GM12878 (cell line): ENCODE data around the gene BHLHA15. TPM values are rescaled to one million over a fixed set of nuclear protein-coding genes. Genes with fewer than 3 reads are reported as not detected.

Experiments used
- ATAC-seq: fragments of 200-7000 bp; cut with Tn5 transposase; 3 replicates; pipeline ENCODE4 v1.9.1; 2020; ENCODE audit warnings: mild to moderate bottlenecking, moderate library complexity
- BruUV-seq: library from RNA; stranded (reverse); fragments of 400-500 nt; replicated peaks from 2 replicates; lab custom pipeline; 2021; lab: Mats Ljungman, UMichigan
- CTCF ChIA-PET: fragments of 300-600 bp; sonication (Branson Sonifier 250); formaldehyde crosslinking; extraction: SDS; loops from one replicate; lab custom pipeline; 2021; ENCODE audit warnings: inconsistent platforms; lab: Yijun Ruan, JAX
- POLR2A ChIA-PET: fragments of 350-600 bp; formaldehyde crosslinking; extraction: SDS; loops from one replicate; lab custom pipeline; 2021; ENCODE audit warnings: inconsistent platforms; lab: Charles Lee
- RAD21 ChIA-PET: fragments of 300-600 bp; sonication (Branson Sonifier 250); formaldehyde crosslinking; loops from one replicate; lab custom pipeline; 2023; ENCODE audit warnings: antibody characterized with exemption; ENCODE audit not compliant: unreplicated experiment; lab: Charles Lee
- SMC1A ChIA-PET: fragments of 300-600 bp; sonication (Branson Sonifier 250); formaldehyde crosslinking; loops from one replicate; lab custom pipeline; 2023; ENCODE audit not compliant: unreplicated experiment, uncharacterized antibody; lab: Charles Lee
- DNase-seq: peaks from one replicate; pipeline ENCODE4 v3.0.0-alpha.2; 2011; ENCODE audit warnings: low read depth, low spot score
- FAIRE-seq: peaks from 3 replicates; lab custom pipeline; 2011; peaks lifted over from hg19 to GRCh38; lab: Jason Lieb, UNC
- H2AFZ ChIP-seq: 2 replicates; pipeline ENCODE4 v1.6.0; 2011; ENCODE audit warnings: low read depth, low read length, control low read depth; ENCODE audit not compliant: control insufficient read depth
- H3K27ac ChIP-seq: 2 replicates; pipeline ENCODE4 v1.5.1; 2011; ENCODE audit warnings: control low read depth; ENCODE audit not compliant: control insufficient read depth, insufficient read depth
- H3K27me3 ChIP-seq, 2 experiments: replicated peaks in 1 of 2; 2 replicates each; pipeline versions ENCODE4 v1.6.0 to v1.6.1; 2011; ENCODE audit warnings: low read length in 1 of 2; ENCODE audit not compliant: control insufficient read depth in 2 of 2, insufficient read depth in 2 of 2
- H3K36me3 ChIP-seq, 2 experiments: 2 replicates each; pipeline ENCODE4 v1.5.1; 2011; ENCODE audit warnings: low read length in 1 of 2; ENCODE audit not compliant: control insufficient read depth in 2 of 2, insufficient read depth in 2 of 2
- H3K4me1 ChIP-seq: 2 replicates; pipeline ENCODE4 v1.6.1; 2011; ENCODE audit warnings: mild to moderate bottlenecking, low read length, moderate library complexity, mixed read lengths; ENCODE audit not compliant: control insufficient read depth, insufficient read depth
- H3K4me2 ChIP-seq: 2 replicates; pipeline ENCODE4 v1.6.0; 2011; ENCODE audit warnings: control low read depth; ENCODE audit not compliant: control insufficient read depth, insufficient read depth
- H3K4me3 ChIP-seq: fragments of 200-600 bp; sonication (generic); 2 replicates; pipeline ENCODE4 v1.5.1; 2016
- H3K79me2 ChIP-seq: 2 replicates; pipeline ENCODE4 v1.6.0; 2011; ENCODE audit warnings: low read length; ENCODE audit not compliant: control insufficient read depth, insufficient read depth
- H3K9ac ChIP-seq: 2 replicates; pipeline ENCODE4 v1.8.0; 2011; ENCODE audit warnings: low read length, control low read depth, mixed read lengths; ENCODE audit not compliant: control insufficient read depth, insufficient read depth
- H3K9me3 ChIP-seq: replicated peaks from 3 replicates; pipeline ENCODE4 v1.5.1; 2011; ENCODE audit warnings: mild to moderate bottlenecking, low read length; ENCODE audit not compliant: control insufficient read depth, insufficient read depth
- H4K20me1 ChIP-seq: 2 replicates; pipeline ENCODE4 v1.6.0; 2011; ENCODE audit not compliant: control insufficient read depth, insufficient read depth
- BRCA1 ChIP-seq: IDR thresholded peaks from 2 replicates; pipeline ENCODE4 v1.6.1; 2011; ENCODE audit warnings: low read depth, low read length, improper control_type of control experiment
- DPF2 ChIP-seq: fragments of 450-650 bp; IDR thresholded peaks from 2 replicates; pipeline ENCODE4 v1.6.1; 2017; ENCODE audit warnings: mild to moderate bottlenecking
- JUND ChIP-seq: IDR thresholded peaks from 2 replicates; pipeline ENCODE4 v1.6.1; 2012; ENCODE audit warnings: low read depth, mild to moderate bottlenecking, low read length, improper control_type of control experiment, moderate library complexity
- KAT2A ChIP-seq: conservative IDR thresholded peaks from 2 replicates; pipeline ENCODE4 v1.6.1; 2011; ENCODE audit warnings: low read depth, low read length; ENCODE audit not compliant: control insufficient read depth
- NBN ChIP-seq: fragments of 450-650 bp; IDR thresholded peaks from 2 replicates; pipeline ENCODE4 v1.6.1; 2016
- NFYA ChIP-seq: IDR thresholded peaks from 2 replicates; pipeline ENCODE4 v1.6.1; 2011; ENCODE audit warnings: low read depth, mild to moderate bottlenecking, low read length, improper control_type of control experiment, borderline replicate concordance
- PAX8 ChIP-seq: fragments of 450-650 bp; IDR thresholded peaks from 2 replicates; pipeline ENCODE4 v1.6.1; 2017; ENCODE audit warnings: mild to moderate bottlenecking, moderate library complexity
- PBX3 ChIP-seq: IDR thresholded peaks from 2 replicates; pipeline ENCODE4 v1.6.1; 2011; ENCODE audit warnings: mild to moderate bottlenecking, low read depth, low read length, moderate library complexity; ENCODE audit not compliant: insufficient replicate concordance
- RB1 ChIP-seq: fragments of 450-650 bp; formaldehyde crosslinking; IDR thresholded peaks from 2 replicates; pipeline ENCODE4 v1.6.1; 2017; ENCODE audit warnings: mild to moderate bottlenecking, borderline replicate concordance
- RBBP5 ChIP-seq: fragments of 200-600 bp; sonication (generic); conservative IDR thresholded peaks from 2 replicates; pipeline ENCODE4 v1.6.1; 2016
- RCOR1 ChIP-seq: conservative IDR thresholded peaks from 2 replicates; pipeline ENCODE4 v1.6.1; 2012; ENCODE audit warnings: low read depth, low read length, improper control_type of control experiment
- TBL1XR1 ChIP-seq: IDR thresholded peaks from 2 replicates; pipeline ENCODE4 v1.6.1; 2012; ENCODE audit warnings: low read depth, low read length, improper control_type of control experiment
- USF2 ChIP-seq: IDR thresholded peaks from 2 replicates; pipeline ENCODE4 v1.6.1; 2011; ENCODE audit warnings: low read depth, low read length, improper control_type of control experiment, borderline replicate concordance
- ZBTB33 ChIP-seq: fragments of 450-650 bp; IDR thresholded peaks from 2 replicates; pipeline ENCODE4 v1.6.1; 2017; ENCODE audit warnings: mild to moderate bottlenecking
- WGBS: methylation state at CpG from one replicate; pipeline ENCODE4 v1.1.6; 2016; ENCODE audit warnings: low lambda C conversion rate; ENCODE audit not compliant: insufficient replicate concordance, insufficient coverage; ENCODE audit errors: missing lambda C conversion rate; 5-methylcytosine and 5-hydroxymethylcytosine counted together
- in situ Hi-C: fragments of 300-500 bp; cut with MboI; formaldehyde crosslinking; loops from 9 replicates; pipeline ENCODE4 v1.14.3; 2018; ENCODE audit warnings: mixed read lengths
- intact Hi-C: fragments of 100-400 bp; cut with micrococcal nuclease; formaldehyde crosslinking; loops from one replicate; pipeline ENCODE4 v1.14.2; 2022; ENCODE audit not compliant: unreplicated experiment
- polyA plus RNA-seq, 11 experiments: library from polyadenylated mRNA; depleted of rRNA in 4 of 11; unstranded in 6 of 11; stranded (reverse) in 5 of 11; fragments of >200 nt; fragmentation: Nextera tagmentation in 4 of 11; fragmentation: Illumina TruSeq in 1 of 11; extraction: Ambion mirVana in 4 of 11; extraction: Trizol in 1 of 11; gene quantifications; 1 replicate in 1 of 11; 2 replicates in 10 of 11; pipeline versions ENCODE4 v1.2.1 to v1.2.3, GENCODE V29; 2011 to 2016; ENCODE audit warnings: inconsistent platforms in 2 of 11, missing spikeins in 2 of 11, low read depth in 1 of 11
- total RNA-seq, 4 experiments: library from RNA; depleted of rRNA in 3 of 4; stranded (reverse); fragments of >200 nt in 3 of 4; fragmentation: Illumina TruSeq in 1 of 4; extraction: Trizol in 1 of 4; gene quantifications; 2 replicates each; pipeline versions ENCODE4 v1.2.1 to v1.2.3, GENCODE V29; 2013 to 2021
- TF ChIP-seq, protein P1 (sequence below): IDR thresholded peaks from 2 replicates; pipeline ENCODE4 v1.6.1; 2011; ENCODE audit warnings: borderline replicate concordance, low read depth, mild to moderate bottlenecking, moderate library complexity, low read length; ENCODE audit not compliant: insufficient read depth, poor library complexity, severe bottlenecking

BHLHA15 gene
- total and polyA plus RNA-seq, 10 of the 15 experiments (the other 5 are each of a cell fraction or from before 2014, with no cell fraction given), result 0.54 to 4.2 (median 2.5) TPM; not detected in 4

DNA sequence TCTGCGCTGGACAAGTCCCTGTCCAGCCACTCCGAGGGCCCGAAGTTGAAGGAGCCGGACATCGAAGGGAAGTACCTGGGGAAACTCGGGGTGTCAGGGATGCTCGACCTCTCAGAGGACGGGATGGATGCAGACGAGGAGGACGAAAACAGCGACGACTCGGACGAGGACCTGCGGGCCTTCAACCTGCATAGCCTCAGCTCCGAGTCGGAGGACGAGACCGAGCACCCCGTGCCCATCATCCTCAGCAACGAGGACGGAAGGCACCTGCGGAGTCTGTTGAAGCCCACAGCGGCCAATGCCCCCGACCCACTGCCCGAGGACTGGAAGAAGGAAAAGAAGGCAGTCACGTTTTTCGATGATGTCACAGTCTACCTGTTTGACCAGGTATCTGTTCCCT is 17.1 kb upstream of the BHLHA15 start:
- SMC1A ChIA-PET, result no interaction called here
- Histone ChIP-seq H4K20me1 (peaks cover 4% of the 10 kb centered on the region; the same call in 1 of the 2 replicates), H3K36me3 (peaks cover 5 to 8% of the 10 kb centered on the region in 2 experiments; a peak in 3 of 4 replicates), H3K27ac (no peak overlapping the region), H3K27me3 (no peaks in the 10 kb centered on the region), H3K4me2 (no peak overlapping the region), H3K4me3 (no peak overlapping the region), H2AFZ (no peak overlapping the region), H3K4me1 (peaks cover 1% of the 10 kb centered on the region; the same call in 1 of the 2 replicates), H3K9ac (no peak overlapping the region), H3K79me2 (no peaks in the 10 kb centered on the region), H3K9me3 (no peaks in the 10 kb centered on the region; the same call in 1 of the 3 replicates)
- 94% methylated on average over 23 of the region's 28 CpGs for WGBS
- TF ChIP-seq NFYA, result no peak
- TF ChIP-seq, protein P1, sequence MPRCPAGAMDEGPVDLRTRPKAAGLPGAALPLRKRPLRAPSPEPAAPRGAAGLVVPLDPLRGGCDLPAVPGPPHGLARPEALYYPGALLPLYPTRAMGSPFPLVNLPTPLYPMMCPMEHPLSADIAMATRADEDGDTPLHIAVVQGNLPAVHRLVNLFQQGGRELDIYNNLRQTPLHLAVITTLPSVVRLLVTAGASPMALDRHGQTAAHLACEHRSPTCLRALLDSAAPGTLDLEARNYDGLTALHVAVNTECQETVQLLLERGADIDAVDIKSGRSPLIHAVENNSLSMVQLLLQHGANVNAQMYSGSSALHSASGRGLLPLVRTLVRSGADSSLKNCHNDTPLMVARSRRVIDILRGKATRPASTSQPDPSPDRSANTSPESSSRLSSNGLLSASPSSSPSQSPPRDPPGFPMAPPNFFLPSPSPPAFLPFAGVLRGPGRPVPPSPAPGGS, result no peak
- TF ChIP-seq PBX3, result no peak
- no peak for TF ChIP-seq NBN
- no peak for TF ChIP-seq BRCA1
- no peak for TF ChIP-seq PAX8
- TF ChIP-seq ZBTB33, result no peak
- no peak for TF ChIP-seq DPF2
- TF ChIP-seq RB1, result no peak
- TF ChIP-seq TBL1XR1, result no peak
- no peak for TF ChIP-seq KAT2A
- TF ChIP-seq RCOR1, result no peak
- no peak for TF ChIP-seq JUND
- no peak for TF ChIP-seq RBBP5
- TF ChIP-seq USF2, result no peak
- intact Hi-C loops, result no loop called here
- DNase-seq (no peak), FAIRE-seq (no peak), ATAC-seq (no peak)
- POLR2A ChIA-PET, result no interaction called here
- RAD21 ChIA-PET, result no interaction called here
- CTCF ChIA-PET, result no interaction called here
- in situ Hi-C loops, result no loop called here
- BruUV-seq, result no TSS peak
